ENCODE measurements around the gene LEO1.

- no peak for TF ChIP-seq CTCF (IDR thresholded peaks at IDR 0.05)
- no peak for TF ChIP-seq POLR2A (IDR thresholded peaks at IDR 0.05)
These were observed 39.3 kb upstream of the LEO1 start for GRCh38 chr15:52010633-52011595.

Measured in adrenal gland (tissue), 5 donors.